Bronchial epithelial cell (primary cell): Measurements from ENCODE around the gene SLC25A18. TPM values are rescaled to one million over a fixed set of nuclear protein-coding genes. Genes with fewer than 3 reads are reported as not detected.

Experiments
- DNase-seq: peaks from one replicate; pipeline ENCODE4 v3.0.0-alpha.2; 2010; ENCODE audit warnings: low read depth
- FAIRE-seq: peaks from 2 replicates; lab custom pipeline; 2011; peaks lifted over from hg19 to GRCh38; lab: Jason Lieb, UNC
- H3K27me3 ChIP-seq: 2 replicates; pipeline ENCODE4 v1.5.1; 2011; ENCODE audit warnings: low read length; ENCODE audit not compliant: control insufficient read depth, insufficient read depth
- H3K36me3 ChIP-seq: 2 replicates; pipeline ENCODE4 v1.5.1; 2011; ENCODE audit warnings: low read length; ENCODE audit not compliant: control insufficient read depth, insufficient read depth
- H3K4me3 ChIP-seq: 2 replicates; pipeline ENCODE4 v1.5.1; 2011; ENCODE audit warnings: mild to moderate bottlenecking, low read depth, low read length, control low read depth
- total RNA-seq: library from RNA; depleted of rRNA; stranded (reverse); fragments of >200 nt; gene quantifications from 2 replicates; pipeline ENCODE4 v1.2.1, GENCODE V29; 2014
- TF ChIP-seq, protein P1 (sequence below): IDR thresholded peaks from 2 replicates; pipeline ENCODE4 v1.5.1; 2011; ENCODE audit warnings: mild to moderate bottlenecking, moderate library complexity, low read length, control low read depth, inconsistent platforms; ENCODE audit not compliant: insufficient read depth, severe bottlenecking

Gene SLC25A18
- total RNA-seq, 1 donor from 2014 or later = not detected

DNA sequence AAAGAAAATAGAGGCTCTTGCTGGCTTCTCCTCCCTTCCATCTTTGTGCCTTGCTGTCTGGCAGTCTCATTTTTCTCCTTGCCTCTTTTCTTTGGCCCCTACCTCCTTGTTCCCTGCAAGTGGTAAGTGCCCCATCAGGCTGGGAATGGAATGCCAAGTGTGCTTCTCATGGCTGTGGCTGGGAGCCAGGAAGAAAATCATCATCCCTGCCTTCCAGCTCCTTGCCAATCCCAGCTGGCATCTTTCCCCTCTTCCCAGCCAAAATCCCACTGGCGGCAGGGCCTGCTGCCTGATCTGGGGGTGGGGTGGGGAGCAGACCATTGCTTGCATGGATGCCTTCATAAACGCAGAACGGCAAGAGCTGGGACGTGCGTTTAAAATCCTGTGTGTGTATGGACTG, 27.0 kb upstream of the SLC25A18 start:
- FAIRE-seq = no peak
- no peaks in the 10 kb centered on the region for H3K36me3 ChIP-seq
- TF ChIP-seq, protein P1, sequence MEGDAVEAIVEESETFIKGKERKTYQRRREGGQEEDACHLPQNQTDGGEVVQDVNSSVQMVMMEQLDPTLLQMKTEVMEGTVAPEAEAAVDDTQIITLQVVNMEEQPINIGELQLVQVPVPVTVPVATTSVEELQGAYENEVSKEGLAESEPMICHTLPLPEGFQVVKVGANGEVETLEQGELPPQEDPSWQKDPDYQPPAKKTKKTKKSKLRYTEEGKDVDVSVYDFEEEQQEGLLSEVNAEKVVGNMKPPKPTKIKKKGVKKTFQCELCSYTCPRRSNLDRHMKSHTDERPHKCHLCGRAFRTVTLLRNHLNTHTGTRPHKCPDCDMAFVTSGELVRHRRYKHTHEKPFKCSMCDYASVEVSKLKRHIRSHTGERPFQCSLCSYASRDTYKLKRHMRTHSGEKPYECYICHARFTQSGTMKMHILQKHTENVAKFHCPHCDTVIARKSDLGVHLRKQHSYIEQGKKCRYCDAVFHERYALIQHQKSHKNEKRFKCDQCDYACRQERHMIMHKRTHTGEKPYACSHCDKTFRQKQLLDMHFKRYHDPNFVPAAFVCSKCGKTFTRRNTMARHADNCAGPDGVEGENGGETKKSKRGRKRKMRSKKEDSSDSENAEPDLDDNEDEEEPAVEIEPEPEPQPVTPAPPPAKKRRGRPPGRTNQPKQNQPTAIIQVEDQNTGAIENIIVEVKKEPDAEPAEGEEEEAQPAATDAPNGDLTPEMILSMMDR = no peak
- no peaks in the 10 kb centered on the region for H3K27me3 ChIP-seq
- H3K4me3 ChIP-seq = no peak overlapping the region
- DNase-seq = no peak

DNA sequence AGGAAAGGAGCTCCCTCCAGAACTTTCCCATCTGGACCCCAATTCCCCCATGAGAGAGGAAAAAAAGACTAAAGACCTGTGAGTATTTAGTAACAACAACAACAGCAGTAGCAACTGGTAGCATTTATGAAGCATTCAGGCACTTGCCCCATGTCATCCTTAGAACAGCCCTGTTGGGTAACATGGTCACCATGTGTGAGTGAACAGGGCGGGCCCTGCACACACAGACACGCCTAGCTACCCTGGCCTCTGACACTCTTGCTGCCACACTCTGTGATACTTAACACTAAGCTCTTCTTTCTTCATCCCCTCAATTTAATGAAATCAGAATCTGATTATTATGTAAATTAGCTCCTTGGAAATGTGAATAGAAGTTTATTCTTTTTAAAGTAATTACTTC, 26.1 kb upstream of the SLC25A18 start:
- Histone ChIP-seq H3K36me3 (no peaks in the 10 kb centered on the region), H3K4me3 (no peak overlapping the region), H3K27me3 (no peaks in the 10 kb centered on the region)
- peak; percentile 4 for DNase-seq
- no peak for FAIRE-seq
- TF ChIP-seq, protein P1 = no peak

DNA sequence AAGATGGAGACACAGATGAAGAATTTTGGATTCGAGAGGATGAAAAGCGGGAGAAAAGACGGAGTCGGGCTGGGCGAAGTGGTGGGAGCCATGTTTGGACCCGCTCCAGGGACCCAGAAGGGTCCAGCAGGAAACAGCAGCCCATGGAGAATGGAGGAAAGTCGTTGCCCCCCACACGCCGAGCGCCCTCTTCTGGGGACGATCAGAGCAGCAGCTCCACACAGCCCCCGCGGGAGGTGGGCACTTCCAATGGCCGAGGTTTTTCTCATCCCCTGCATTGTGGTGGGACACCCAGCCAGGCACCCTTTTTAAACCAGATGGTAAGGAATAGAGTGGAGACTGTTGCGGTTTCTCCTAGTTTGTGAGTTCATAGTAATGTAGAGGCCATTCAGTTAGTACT, 22.8 kb upstream of the SLC25A18 start:
- TF ChIP-seq, protein P1 = no peak
- no peak overlapping the region for H3K4me3 ChIP-seq
- H3K36me3 ChIP-seq = no peaks in the 10 kb centered on the region
- no peak for DNase-seq
- no peak for FAIRE-seq
- H3K27me3 ChIP-seq = no peaks in the 10 kb centered on the region

DNA sequence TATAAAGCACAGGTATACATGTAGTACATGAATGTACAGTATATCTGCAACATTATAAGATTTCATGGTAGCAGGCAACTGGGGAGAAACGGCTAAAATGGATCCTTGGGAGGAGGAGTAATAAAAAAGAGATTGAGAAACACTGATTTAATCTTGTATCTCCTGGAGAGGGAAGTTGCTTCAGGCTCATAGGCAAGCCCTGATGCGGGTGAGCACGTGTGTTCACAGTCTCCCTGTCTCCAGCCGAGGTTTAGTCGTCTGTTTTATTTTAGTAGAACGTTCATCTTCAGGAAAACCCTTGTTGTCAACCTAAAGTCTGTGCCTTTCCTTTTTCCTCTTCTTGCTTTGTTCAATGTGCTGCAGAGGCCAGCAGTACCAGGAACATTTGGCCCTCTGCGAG, 21.8 kb upstream of the SLC25A18 start:
- no peak for FAIRE-seq
- TF ChIP-seq, protein P1 = no peak
- H3K36me3 ChIP-seq = no peaks in the 10 kb centered on the region
- no peak overlapping the region for H3K4me3 ChIP-seq
- H3K27me3 ChIP-seq = no peaks in the 10 kb centered on the region
- DNase-seq = no peak

DNA sequence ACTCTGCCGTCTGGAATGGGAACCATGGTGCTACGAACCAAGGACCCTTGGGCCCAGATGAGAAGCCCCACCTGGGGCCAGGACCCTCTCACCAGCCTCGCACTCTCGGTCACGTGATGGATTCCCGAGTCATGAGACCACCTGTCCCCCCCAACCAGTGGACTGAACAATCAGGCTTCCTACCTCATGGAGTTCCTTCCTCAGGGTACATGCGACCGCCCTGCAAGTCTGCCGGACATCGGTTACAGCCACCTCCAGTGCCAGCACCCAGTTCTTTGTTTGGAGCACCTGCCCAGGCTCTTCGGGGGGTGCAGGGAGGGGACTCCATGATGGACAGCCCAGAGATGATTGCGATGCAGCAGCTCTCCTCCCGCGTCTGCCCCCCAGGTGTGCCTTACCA, 20.8 kb upstream of the SLC25A18 start:
- Histone ChIP-seq H3K36me3 (no peaks in the 10 kb centered on the region), H3K4me3 (no peak overlapping the region), H3K27me3 (no peaks in the 10 kb centered on the region)
- no peak for FAIRE-seq
- no peak for DNase-seq
- TF ChIP-seq, protein P1 = no peak

DNA sequence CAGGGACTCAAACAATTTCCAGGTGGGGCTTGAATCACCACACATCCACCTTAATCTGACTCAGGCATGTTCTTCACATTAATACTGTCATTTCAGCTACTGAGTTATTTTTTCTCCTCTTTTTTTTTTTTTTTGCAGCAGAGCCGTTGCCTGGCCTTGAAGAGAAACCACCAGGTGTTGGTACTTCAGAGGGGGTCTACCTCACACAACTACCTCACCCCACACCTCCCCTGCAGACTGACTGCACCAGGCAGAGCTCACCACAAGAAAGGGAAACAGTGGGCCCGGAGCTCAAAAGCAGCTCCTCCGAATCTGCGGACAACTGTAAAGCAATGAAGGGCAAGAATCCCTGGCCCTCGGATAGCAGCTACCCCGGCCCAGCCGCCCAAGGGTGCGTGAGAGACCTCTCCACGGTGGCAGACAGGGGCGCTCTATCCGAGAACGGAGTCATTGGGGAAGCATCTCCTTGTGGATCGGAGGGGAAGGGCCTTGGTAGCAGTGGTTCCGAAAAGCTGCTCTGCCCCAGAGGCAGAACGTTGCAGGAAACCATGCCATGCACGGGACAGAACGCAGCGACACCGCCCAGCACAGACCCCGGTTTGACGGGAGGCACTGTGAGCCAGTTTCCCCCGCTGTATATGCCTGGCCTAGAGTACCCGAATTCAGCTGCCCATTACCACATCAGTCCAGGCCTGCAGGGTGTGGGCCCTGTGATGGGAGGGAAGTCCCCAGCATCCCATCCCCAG, 15.1 kb upstream of the SLC25A18 start:
- Histone ChIP-seq H3K27me3 (no peaks in the 10 kb centered on the region), H3K36me3 (no peaks in the 10 kb centered on the region), H3K4me3 (no peak overlapping the region)
- DNase-seq = no peak
- no peak for FAIRE-seq
- TF ChIP-seq, protein P1 = no peak
